ENCODE results near the gene USP3. TPM values are rescaled to one million over a fixed set of nuclear protein-coding genes. Genes with fewer than 3 reads are reported as not detected.

Gene USP3
- total RNA-seq, 1 experiment from 2014 or later, result 54.2 TPM

GRCh38 chr15:63597038-63597790 lies 92.8 kb downstream of the USP3 start, which contains the start of gene FBXL22:
Gene FBXL22, plus strand, starts transcription at chr15:63597387. Its CDS starts 6 bp downstream, at chr15:63597393.
- no peaks in the 10 kb centered on the region for H3K27me3 ChIP-seq (replicated peaks; ENCODE audit: control insufficient read depth, insufficient read depth, low read length)
- no peaks in the 10 kb centered on the region; the same call in 1 of the 2 replicates for H3K36me3 ChIP-seq (ENCODE audit: control insufficient read depth, insufficient read depth, low read length)
- Mint-ChIP-seq H3K27ac (ENCODE audit: unreplicated experiment) (peak within 1 kb of the TSS; percentile 66), H3K36me3 (ENCODE audit: insufficient read depth, unreplicated experiment) (peaks cover 49% of the 10 kb centered on the region), H3K27me3 (ENCODE audit: insufficient read depth, unreplicated experiment) (no peaks in the 10 kb centered on the region), H3K4me1 (ENCODE audit: low read depth, unreplicated experiment) (no peaks in the 10 kb centered on the region), H3K4me3 (ENCODE audit: unreplicated experiment) (no peak within 1 kb of the TSS), H3K9me3 (ENCODE audit: unreplicated experiment) (no peaks in the 10 kb centered on the region)
- intact Hi-C loops (cut with micrococcal nuclease; ENCODE audit: unreplicated experiment), result no loop called here
- no TSS peak for BruUV-seq (replicated peaks)
- ChIA-PET CTCF (no interaction called here), POLR2A (no interaction called here)
- no peak for DNase-seq
- H3K4me3 ChIP-seq (ENCODE audit: low read depth, low read length), result no peak within 1 kb of the TSS
- no peaks in the 10 kb centered on the region; the same call in 1 of the 2 replicates for H3K4me1 ChIP-seq
- no peaks in the 10 kb centered on the region for H3K9me3 ChIP-seq
- no peak for TF ChIP-seq CTCF (IDR thresholded peaks at IDR 0.05; ENCODE audit: insufficient read depth in 1 of 2, low read depth in 1 of 2, low read length in 1 of 2, severe bottlenecking in 1 of 2, unreplicated experiment in 1 of 2)

DNA sequence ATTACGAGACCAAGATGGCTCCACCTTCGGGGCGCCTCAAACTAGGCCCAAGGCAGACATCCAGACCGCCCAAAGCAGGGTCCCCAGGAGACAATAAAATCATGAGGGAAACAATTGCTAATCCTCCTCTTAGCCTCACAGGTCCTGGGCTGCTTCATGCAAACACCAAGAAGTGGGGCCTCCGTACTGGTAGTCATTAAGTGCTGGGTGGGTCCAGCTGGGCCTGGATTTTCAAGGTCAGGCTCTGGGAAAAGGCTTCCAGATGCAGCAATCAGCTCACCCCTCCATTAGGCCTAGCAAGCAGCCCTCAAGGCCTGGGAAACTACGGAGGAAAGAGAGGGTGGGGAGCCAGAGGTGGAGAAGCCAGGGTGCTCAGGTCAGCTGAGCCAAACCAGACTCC lies 93.4 kb downstream of the USP3 start:
- CTCF ChIA-PET, result no interaction called here
- no peak for TF ChIP-seq CTCF (IDR thresholded peaks at IDR 0.05; ENCODE audit: insufficient read depth in 1 of 2, low read depth in 1 of 2, low read length in 1 of 2, severe bottlenecking in 1 of 2, unreplicated experiment in 1 of 2)
- Mint-ChIP-seq H3K4me1 (ENCODE audit: low read depth, unreplicated experiment) (no peaks in the 10 kb centered on the region), H3K9me3 (ENCODE audit: unreplicated experiment) (no peaks in the 10 kb centered on the region), H3K27ac (ENCODE audit: unreplicated experiment) (no peak overlapping the region), H3K27me3 (ENCODE audit: insufficient read depth, unreplicated experiment) (no peaks in the 10 kb centered on the region), H3K36me3 (ENCODE audit: insufficient read depth, unreplicated experiment) (peaks cover 50% of the 10 kb centered on the region), H3K4me3 (ENCODE audit: unreplicated experiment) (no peak overlapping the region)
- Histone ChIP-seq H3K36me3 (ENCODE audit: control insufficient read depth, insufficient read depth, low read length) (no peaks in the 10 kb centered on the region; the same call in 1 of the 2 replicates), H3K9me3 (no peaks in the 10 kb centered on the region), H3K27me3 (replicated peaks; ENCODE audit: control insufficient read depth, insufficient read depth, low read length) (no peaks in the 10 kb centered on the region), H3K4me3 (ENCODE audit: low read depth, low read length) (no peak overlapping the region), H3K4me1 (no peaks in the 10 kb centered on the region; the same call in 1 of the 2 replicates)
- intact Hi-C loops (cut with micrococcal nuclease; ENCODE audit: unreplicated experiment), result no loop called here
- BruUV-seq (replicated peaks), result no TSS peak
- POLR2A ChIA-PET, result no interaction called here
- DNase-seq, result no peak

- Histone ChIP-seq H3K9me3 (no peaks in the 10 kb centered on the region), H3K4me3 (ENCODE audit: low read depth, low read length) (no peak overlapping the region), H3K36me3 (ENCODE audit: control insufficient read depth, insufficient read depth, low read length) (no peaks in the 10 kb centered on the region), H3K27me3 (replicated peaks; ENCODE audit: control insufficient read depth, insufficient read depth, low read length) (no peaks in the 10 kb centered on the region), H3K4me1 (no peaks in the 10 kb centered on the region; the same call in 1 of the 2 replicates)
- POLR2A ChIA-PET, result no interaction called here
- CTCF ChIA-PET, result interaction anchor here (0.8 to 2.3 kb wide), 4 partner anchors 11 to 133 kb away, joined by 4 to 7 read pairs (median 6); no protein-coding TSS in a partner anchor
- TSS peak; percentile 21 for BruUV-seq (replicated peaks)
- no peaks in the 10 kb centered on the region for H3K4me1 Mint-ChIP-seq (ENCODE audit: low read depth, unreplicated experiment)
- no peaks in the 10 kb centered on the region for H3K9me3 Mint-ChIP-seq (ENCODE audit: unreplicated experiment)
- TF ChIP-seq CTCF (IDR thresholded peaks at IDR 0.05; ENCODE audit: insufficient read depth in 1 of 2, low read depth in 1 of 2, low read length in 1 of 2, severe bottlenecking in 1 of 2, unreplicated experiment in 1 of 2), result no peak
- H3K36me3 Mint-ChIP-seq (ENCODE audit: insufficient read depth, unreplicated experiment), result peaks cover 50% of the 10 kb centered on the region
- peak overlapping the region; percentile 90 for H3K4me3 Mint-ChIP-seq (ENCODE audit: unreplicated experiment)
- intact Hi-C loops (cut with micrococcal nuclease; ENCODE audit: unreplicated experiment), result no loop called here
- H3K27me3 Mint-ChIP-seq (ENCODE audit: insufficient read depth, unreplicated experiment), result no peaks in the 10 kb centered on the region
- H3K27ac Mint-ChIP-seq (ENCODE audit: unreplicated experiment), result no peak overlapping the region
- no peak for DNase-seq
These were observed 94.3 kb downstream of the USP3 start for GRCh38 chr15:63598473-63599400.

All from Caco-2 (cell line).